Superior temporal gyrus (tissue), 1 donor: ENCODE measurements around the gene CCDC187.

Experiments
- DNase-seq: peaks from one replicate; pipeline ENCODE4 v3.0.0-alpha.2; 2016; ENCODE audit errors: extremely low spot score

Gene CCDC187

GRCh38 chr9:136206602-136207275, 97.2 kb downstream of the CCDC187 start:
- DNase-seq, result no peak

GRCh38 chr9:136205707-136205992, 98.2 kb downstream of the CCDC187 start:
- DNase-seq, result no peak

- no peak for DNase-seq
These were observed 98.8 kb downstream of the CCDC187 start, which contains the start of gene LHX3 for GRCh38 chr9:136204838-136205706. Gene LHX3 (minus strand): TSS chr9:136205128. CDS start chr9:136205012, 116 bp downstream.

- no peak for DNase-seq
These were observed 99.6 kb downstream of the CCDC187 start for GRCh38 chr9:136204145-136204805.

- DNase-seq, result no peak
These were observed 100.3 kb downstream of the CCDC187 start for GRCh38 chr9:136203408-136204144.

- DNase-seq, result no peak
These were observed 101.2 kb downstream of the CCDC187 start for GRCh38 chr9:136202454-136203407.

GRCh38 chr9:136201609-136202453, 102.1 kb downstream of the CCDC187 start:
- DNase-seq, result no peak

- DNase-seq, result no peak
These were observed 102.7 kb downstream of the CCDC187 start for GRCh38 chr9:136201174-136201573.

- no peak for DNase-seq
These were observed 103.5 kb downstream of the CCDC187 start for GRCh38 chr9:136200424-136200823.
